ENCODE measurements around the gene ZNF574.

ZNF574 gene

GRCh38 chr19:42089772-42090171 lies 13.8 kb downstream of the ZNF574 start:
- Histone ChIP-seq H3K4me3 (replicated peaks; ENCODE audit: insufficient read depth, low read length) (no peak overlapping the region), H3K27me3 (ENCODE audit: insufficient read depth, poor library complexity, severe bottlenecking) (no peaks in the 10 kb centered on the region), H3K27ac (replicated peaks) (no peak overlapping the region)
- no peak for TF ChIP-seq GABPA (IDR thresholded peaks at IDR 0.05; ENCODE audit: low read depth)
- TF ChIP-seq, protein P1, sequence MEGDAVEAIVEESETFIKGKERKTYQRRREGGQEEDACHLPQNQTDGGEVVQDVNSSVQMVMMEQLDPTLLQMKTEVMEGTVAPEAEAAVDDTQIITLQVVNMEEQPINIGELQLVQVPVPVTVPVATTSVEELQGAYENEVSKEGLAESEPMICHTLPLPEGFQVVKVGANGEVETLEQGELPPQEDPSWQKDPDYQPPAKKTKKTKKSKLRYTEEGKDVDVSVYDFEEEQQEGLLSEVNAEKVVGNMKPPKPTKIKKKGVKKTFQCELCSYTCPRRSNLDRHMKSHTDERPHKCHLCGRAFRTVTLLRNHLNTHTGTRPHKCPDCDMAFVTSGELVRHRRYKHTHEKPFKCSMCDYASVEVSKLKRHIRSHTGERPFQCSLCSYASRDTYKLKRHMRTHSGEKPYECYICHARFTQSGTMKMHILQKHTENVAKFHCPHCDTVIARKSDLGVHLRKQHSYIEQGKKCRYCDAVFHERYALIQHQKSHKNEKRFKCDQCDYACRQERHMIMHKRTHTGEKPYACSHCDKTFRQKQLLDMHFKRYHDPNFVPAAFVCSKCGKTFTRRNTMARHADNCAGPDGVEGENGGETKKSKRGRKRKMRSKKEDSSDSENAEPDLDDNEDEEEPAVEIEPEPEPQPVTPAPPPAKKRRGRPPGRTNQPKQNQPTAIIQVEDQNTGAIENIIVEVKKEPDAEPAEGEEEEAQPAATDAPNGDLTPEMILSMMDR (IDR thresholded peaks at IDR 0.05; ENCODE audit: insufficient read depth, low read length): no peak
- no peak for DNase-seq (ENCODE audit: low read depth in 1 of 2, low spot score in 1 of 2)

- no peak overlapping the region for H3K27ac ChIP-seq (replicated peaks)
- H3K4me3 ChIP-seq (replicated peaks; ENCODE audit: insufficient read depth, low read length): no peak overlapping the region
- no peak for TF ChIP-seq GABPA (IDR thresholded peaks at IDR 0.05; ENCODE audit: low read depth)
- TF ChIP-seq POLR2AphosphoS5 (IDR thresholded peaks at IDR 0.05; ENCODE audit: low read depth): no peak
- TF ChIP-seq, protein P1 (IDR thresholded peaks at IDR 0.05; ENCODE audit: insufficient read depth, low read length): no peak
- TF ChIP-seq, protein P2, sequence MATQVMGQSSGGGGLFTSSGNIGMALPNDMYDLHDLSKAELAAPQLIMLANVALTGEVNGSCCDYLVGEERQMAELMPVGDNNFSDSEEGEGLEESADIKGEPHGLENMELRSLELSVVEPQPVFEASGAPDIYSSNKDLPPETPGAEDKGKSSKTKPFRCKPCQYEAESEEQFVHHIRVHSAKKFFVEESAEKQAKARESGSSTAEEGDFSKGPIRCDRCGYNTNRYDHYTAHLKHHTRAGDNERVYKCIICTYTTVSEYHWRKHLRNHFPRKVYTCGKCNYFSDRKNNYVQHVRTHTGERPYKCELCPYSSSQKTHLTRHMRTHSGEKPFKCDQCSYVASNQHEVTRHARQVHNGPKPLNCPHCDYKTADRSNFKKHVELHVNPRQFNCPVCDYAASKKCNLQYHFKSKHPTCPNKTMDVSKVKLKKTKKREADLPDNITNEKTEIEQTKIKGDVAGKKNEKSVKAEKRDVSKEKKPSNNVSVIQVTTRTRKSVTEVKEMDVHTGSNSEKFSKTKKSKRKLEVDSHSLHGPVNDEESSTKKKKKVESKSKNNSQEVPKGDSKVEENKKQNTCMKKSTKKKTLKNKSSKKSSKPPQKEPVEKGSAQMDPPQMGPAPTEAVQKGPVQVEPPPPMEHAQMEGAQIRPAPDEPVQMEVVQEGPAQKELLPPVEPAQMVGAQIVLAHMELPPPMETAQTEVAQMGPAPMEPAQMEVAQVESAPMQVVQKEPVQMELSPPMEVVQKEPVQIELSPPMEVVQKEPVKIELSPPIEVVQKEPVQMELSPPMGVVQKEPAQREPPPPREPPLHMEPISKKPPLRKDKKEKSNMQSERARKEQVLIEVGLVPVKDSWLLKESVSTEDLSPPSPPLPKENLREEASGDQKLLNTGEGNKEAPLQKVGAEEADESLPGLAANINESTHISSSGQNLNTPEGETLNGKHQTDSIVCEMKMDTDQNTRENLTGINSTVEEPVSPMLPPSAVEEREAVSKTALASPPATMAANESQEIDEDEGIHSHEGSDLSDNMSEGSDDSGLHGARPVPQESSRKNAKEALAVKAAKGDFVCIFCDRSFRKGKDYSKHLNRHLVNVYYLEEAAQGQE (IDR thresholded peaks at IDR 0.05; ENCODE audit: insufficient replicate concordance, low read depth): no peak
- TF ChIP-seq SPI1 (IDR thresholded peaks at IDR 0.05; ENCODE audit: borderline replicate concordance, low read depth): no peak
Measured at GRCh38 chr19:42090672-42091071, 14.7 kb downstream of the ZNF574 start.

GRCh38 chr19:42091300-42091699 lies 15.3 kb downstream of the ZNF574 start:
- Histone ChIP-seq H3K27ac (replicated peaks) (no peak overlapping the region), H3K4me3 (replicated peaks; ENCODE audit: insufficient read depth, low read length) (no peak overlapping the region), H3K27me3 (ENCODE audit: insufficient read depth, poor library complexity, severe bottlenecking) (no peaks in the 10 kb centered on the region)
- TF ChIP-seq, protein P1 (IDR thresholded peaks at IDR 0.05; ENCODE audit: insufficient read depth, low read length): no peak
- TF ChIP-seq GABPA (IDR thresholded peaks at IDR 0.05; ENCODE audit: low read depth): no peak
- no peak for TF ChIP-seq POLR2AphosphoS5 (IDR thresholded peaks at IDR 0.05; ENCODE audit: low read depth)
- no peak for DNase-seq (ENCODE audit: low read depth in 1 of 2, low spot score in 1 of 2)

More at GRCh38 chr19:42090672-42091071, 14.7 kb downstream of the ZNF574 start:
- H3K27me3 ChIP-seq (ENCODE audit: insufficient read depth, poor library complexity, severe bottlenecking): no peaks in the 10 kb centered on the region
- no peak for DNase-seq (ENCODE audit: low read depth in 1 of 2, low spot score in 1 of 2)

DNA sequence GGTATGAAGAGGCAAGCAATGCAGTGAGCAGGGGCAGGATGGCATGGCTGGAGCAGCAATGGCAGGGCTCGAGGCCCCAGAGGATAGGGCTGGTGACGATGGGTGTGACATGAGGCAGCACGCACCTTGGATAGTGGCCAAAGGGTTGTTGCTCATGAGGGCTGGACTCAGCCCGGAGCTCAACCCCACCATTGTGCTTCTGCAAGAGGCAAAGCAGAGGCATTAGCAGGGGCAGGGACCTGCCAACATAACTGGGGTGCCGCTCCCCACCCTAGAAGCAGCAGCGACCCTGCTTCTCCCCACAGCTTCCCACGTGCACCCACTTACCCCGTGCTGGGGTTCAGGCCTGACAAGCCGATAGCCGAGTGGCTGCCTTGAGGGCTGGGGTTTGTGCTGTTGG lies 15.8 kb downstream of the ZNF574 start:
- H3K4me3 ChIP-seq (replicated peaks; ENCODE audit: insufficient read depth, low read length): no peak overlapping the region
- no peak overlapping the region for H3K27ac ChIP-seq (replicated peaks)
- H3K27me3 ChIP-seq (ENCODE audit: insufficient read depth, poor library complexity, severe bottlenecking): no peaks in the 10 kb centered on the region
- TF ChIP-seq SPI1 (IDR thresholded peaks at IDR 0.05; ENCODE audit: borderline replicate concordance, low read depth) (no peak), GABPA (IDR thresholded peaks at IDR 0.05; ENCODE audit: low read depth) (no peak), POLR2AphosphoS5 (IDR thresholded peaks at IDR 0.05; ENCODE audit: low read depth) (no peak)
- TF ChIP-seq, protein P1 (IDR thresholded peaks at IDR 0.05; ENCODE audit: insufficient read depth, low read length): no peak
- TF ChIP-seq, protein P2 (IDR thresholded peaks at IDR 0.05; ENCODE audit: insufficient replicate concordance, low read depth): no peak
- no peak for DNase-seq (ENCODE audit: low read depth in 1 of 2, low spot score in 1 of 2)

Measured in HL-60 (cell line).